ENCODE results near the gene AGBL4. TPM values are rescaled to one million over a fixed set of nuclear protein-coding genes. Genes with fewer than 3 reads are reported as not detected.

The AGBL4 gene
- total RNA-seq, 2 donors from 2014 or later: not detected

DNA sequence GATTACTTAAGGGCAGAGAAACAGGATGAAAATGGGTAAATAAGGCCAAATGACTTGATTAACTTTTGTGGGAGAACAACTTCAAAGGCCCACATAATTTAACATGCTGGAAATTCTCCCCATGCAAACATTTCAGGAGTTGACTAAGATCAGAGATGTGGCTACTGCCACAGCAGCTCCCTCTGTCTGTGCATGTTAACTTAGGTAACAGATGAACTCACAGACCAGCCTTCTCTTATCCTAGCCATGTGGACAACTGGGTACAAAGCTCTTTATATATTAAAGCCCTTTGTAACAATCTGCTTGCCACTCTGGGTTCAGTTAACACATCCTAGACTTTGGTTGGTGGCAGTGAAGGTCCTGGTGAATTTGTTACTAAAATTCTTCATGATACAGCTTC is 1280.3 kb downstream of the AGBL4 start:
- Histone ChIP-seq H3K27me3 (replicated peaks; ENCODE audit: insufficient read depth) (no peaks in the 10 kb centered on the region), H3K4me3 (no peak overlapping the region), H3K9me3 (no peaks in the 10 kb centered on the region), H3K27ac (peak overlapping the region in 1 of 2 donors; percentile 55), H3K36me3 (no peaks in the 10 kb centered on the region), H3K4me1 (ENCODE audit: control insufficient read depth in 1 of 2, low read depth in 2 of 2) (peaks cover 6 to 43% of the 10 kb centered on the region in 2 donors)
- TF ChIP-seq, protein P1, sequence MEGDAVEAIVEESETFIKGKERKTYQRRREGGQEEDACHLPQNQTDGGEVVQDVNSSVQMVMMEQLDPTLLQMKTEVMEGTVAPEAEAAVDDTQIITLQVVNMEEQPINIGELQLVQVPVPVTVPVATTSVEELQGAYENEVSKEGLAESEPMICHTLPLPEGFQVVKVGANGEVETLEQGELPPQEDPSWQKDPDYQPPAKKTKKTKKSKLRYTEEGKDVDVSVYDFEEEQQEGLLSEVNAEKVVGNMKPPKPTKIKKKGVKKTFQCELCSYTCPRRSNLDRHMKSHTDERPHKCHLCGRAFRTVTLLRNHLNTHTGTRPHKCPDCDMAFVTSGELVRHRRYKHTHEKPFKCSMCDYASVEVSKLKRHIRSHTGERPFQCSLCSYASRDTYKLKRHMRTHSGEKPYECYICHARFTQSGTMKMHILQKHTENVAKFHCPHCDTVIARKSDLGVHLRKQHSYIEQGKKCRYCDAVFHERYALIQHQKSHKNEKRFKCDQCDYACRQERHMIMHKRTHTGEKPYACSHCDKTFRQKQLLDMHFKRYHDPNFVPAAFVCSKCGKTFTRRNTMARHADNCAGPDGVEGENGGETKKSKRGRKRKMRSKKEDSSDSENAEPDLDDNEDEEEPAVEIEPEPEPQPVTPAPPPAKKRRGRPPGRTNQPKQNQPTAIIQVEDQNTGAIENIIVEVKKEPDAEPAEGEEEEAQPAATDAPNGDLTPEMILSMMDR (IDR thresholded peaks at IDR 0.05): no peak
- DNase-seq (ENCODE audit: low spot score) (no peak), ATAC-seq (ENCODE audit: insufficient number of reproducible peaks, low FRiP score, low read depth) (no peak)

DNA sequence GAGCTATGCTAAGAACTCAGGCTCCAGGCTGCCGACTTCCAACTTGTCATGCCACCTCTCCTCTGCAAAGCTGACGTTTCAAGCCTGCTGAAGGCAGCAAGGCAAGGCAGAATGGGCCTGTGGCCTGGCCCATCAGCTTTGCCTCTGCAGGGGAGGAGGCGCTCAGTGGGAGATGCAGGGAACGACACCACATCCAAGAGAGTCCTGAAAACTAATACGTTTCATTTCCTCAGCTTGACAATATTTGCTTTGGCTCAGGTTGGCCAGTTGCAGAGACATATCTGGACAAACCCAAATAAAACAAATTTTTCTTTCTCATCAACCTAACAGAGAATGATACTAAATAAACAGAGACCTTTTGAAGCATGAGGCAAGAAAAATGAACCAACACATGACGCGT is 1282.4 kb downstream of the AGBL4 start:
- no peak for ATAC-seq (ENCODE audit: insufficient number of reproducible peaks, low FRiP score, low read depth)
- no peaks in the 10 kb centered on the region for H3K9me3 ChIP-seq
- TF ChIP-seq, protein P1 (IDR thresholded peaks at IDR 0.05): no peak
- peaks cover 6 to 55% of the 10 kb centered on the region in 2 donors for H3K4me1 ChIP-seq (ENCODE audit: control insufficient read depth in 1 of 2, low read depth in 2 of 2)
- no peaks in the 10 kb centered on the region for H3K36me3 ChIP-seq
- no peak overlapping the region for H3K4me3 ChIP-seq
- no peaks in the 10 kb centered on the region for H3K27me3 ChIP-seq (replicated peaks; ENCODE audit: insufficient read depth)
- H3K27ac ChIP-seq: peak overlapping the region; percentile 55 to 58
- no peak for DNase-seq (ENCODE audit: low spot score)

DNA sequence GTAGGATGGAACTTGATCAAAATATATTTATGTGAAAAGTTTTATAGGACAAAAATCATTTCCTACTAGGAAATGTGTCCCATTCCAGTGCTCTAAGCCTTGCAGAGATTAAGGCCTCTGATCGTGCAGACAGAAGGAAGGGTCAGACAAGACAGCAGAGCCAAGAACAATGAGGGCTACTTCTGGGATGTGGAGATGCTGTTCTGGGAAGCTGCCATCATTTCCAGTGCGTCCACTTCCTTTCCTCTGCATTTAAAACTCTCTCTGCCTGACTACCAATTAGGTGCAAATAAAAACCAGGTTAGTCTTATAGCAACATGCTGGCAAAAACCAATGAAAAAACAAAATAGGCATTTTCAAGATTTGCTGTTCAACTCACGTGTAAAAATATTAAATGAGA is 1283.1 kb downstream of the AGBL4 start:
- H3K4me1 ChIP-seq (ENCODE audit: control insufficient read depth in 1 of 2, low read depth in 2 of 2): peaks cover 6 to 55% of the 10 kb centered on the region in 2 donors
- H3K4me3 ChIP-seq: no peak overlapping the region
- TF ChIP-seq, protein P1 (IDR thresholded peaks at IDR 0.05): no peak
- no peak for ATAC-seq (ENCODE audit: insufficient number of reproducible peaks, low FRiP score, low read depth)
- H3K9me3 ChIP-seq: no peaks in the 10 kb centered on the region
- peaks cover 4% of the 10 kb centered on the region for H3K36me3 ChIP-seq
- H3K27ac ChIP-seq: no peak overlapping the region
- H3K27me3 ChIP-seq (replicated peaks; ENCODE audit: insufficient read depth): no peaks in the 10 kb centered on the region
- DNase-seq (ENCODE audit: low spot score): no peak

DNA sequence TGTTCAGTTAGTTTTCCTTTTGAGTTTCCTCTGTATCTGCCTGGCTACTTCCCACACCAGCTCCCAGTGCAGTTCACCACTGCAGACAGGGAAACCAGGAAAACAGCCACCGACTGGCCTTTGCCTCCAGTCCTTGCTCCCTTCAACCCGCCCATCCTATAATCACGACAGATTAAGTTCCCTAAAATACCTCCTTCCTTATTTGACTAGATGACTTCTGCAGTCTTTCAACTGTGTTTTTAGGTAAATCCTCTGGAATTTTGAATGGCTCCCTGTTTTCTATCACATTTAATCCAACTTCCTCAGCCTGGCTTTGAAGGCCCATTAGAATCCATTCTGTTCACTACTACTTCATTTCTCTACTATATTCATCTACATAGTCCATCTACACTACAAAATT is 1284.7 kb downstream of the AGBL4 start:
- Histone ChIP-seq H3K27ac (no peak overlapping the region), H3K4me3 (no peak overlapping the region), H3K27me3 (replicated peaks; ENCODE audit: insufficient read depth) (no peaks in the 10 kb centered on the region), H3K36me3 (peaks cover 10% of the 10 kb centered on the region), H3K9me3 (no peaks in the 10 kb centered on the region), H3K4me1 (ENCODE audit: control insufficient read depth in 1 of 2, low read depth in 2 of 2) (peaks cover 6 to 54% of the 10 kb centered on the region in 2 donors)
- DNase-seq (ENCODE audit: low spot score): no peak
- TF ChIP-seq, protein P1 (IDR thresholded peaks at IDR 0.05): no peak
- no peak for ATAC-seq (ENCODE audit: insufficient number of reproducible peaks, low FRiP score, low read depth)

DNA sequence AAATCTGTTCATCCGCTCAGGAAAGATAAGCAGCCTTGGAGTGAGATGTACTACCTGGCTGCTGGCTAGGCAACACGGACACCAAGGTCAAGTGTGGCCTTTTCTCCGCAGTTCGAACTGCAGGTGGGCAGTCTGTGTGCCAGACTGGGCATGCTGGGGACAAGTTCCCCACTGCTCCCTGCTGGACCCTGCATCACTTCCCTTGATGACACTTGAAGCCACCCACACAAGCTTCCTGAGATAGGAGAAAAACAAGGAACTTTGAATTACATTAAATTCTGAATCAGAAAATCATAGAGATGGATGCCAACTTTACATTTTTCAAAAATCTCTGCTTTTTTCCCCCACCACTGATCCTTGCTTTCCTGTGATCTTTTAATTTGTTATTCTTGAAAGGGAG is 1285.4 kb downstream of the AGBL4 start:
- peaks cover 16% of the 10 kb centered on the region for H3K36me3 ChIP-seq
- no peaks in the 10 kb centered on the region for H3K27me3 ChIP-seq (replicated peaks; ENCODE audit: insufficient read depth)
- ATAC-seq (ENCODE audit: insufficient number of reproducible peaks, low FRiP score, low read depth) (no peak), DNase-seq (ENCODE audit: low spot score) (no peak)
- no peaks in the 10 kb centered on the region for H3K9me3 ChIP-seq
- H3K4me3 ChIP-seq: no peak overlapping the region
- TF ChIP-seq, protein P1 (IDR thresholded peaks at IDR 0.05): no peak
- no peak overlapping the region for H3K27ac ChIP-seq
- H3K4me1 ChIP-seq (ENCODE audit: control insufficient read depth in 1 of 2, low read depth in 2 of 2): peaks cover 6 to 47% of the 10 kb centered on the region in 2 donors
